Measurements from ENCODE around the gene ATP12A.

Gene ATP12A

GRCh38 chr13:24745861-24746617 is 65.8 kb downstream of the ATP12A start:
- Histone ChIP-seq H3K27ac (ENCODE audit: low read length) (no peak overlapping the region), H3K9ac (ENCODE audit: low read length in 2 of 2) (no peak overlapping the region), H3K4me1 (ENCODE audit: control insufficient read depth, insufficient read depth, low read length) (peaks cover 12% of the 10 kb centered on the region), H3K27me3 (ENCODE audit: control insufficient read depth in 1 of 2, insufficient read depth in 2 of 2, low read length in 2 of 2) (peaks cover 22% of the 10 kb centered on the region in 2 donors), H3K9me3 (ENCODE audit: control insufficient read depth in 2 of 2, low read length in 2 of 2) (no peaks in the 10 kb centered on the region), H3K36me3 (ENCODE audit: control insufficient read depth in 2 of 2, insufficient read depth in 2 of 2, low read length in 2 of 2) (no peaks in the 10 kb centered on the region), H3K4me3 (ENCODE audit: low read length in 2 of 2) (no peak overlapping the region)

- no peaks in the 10 kb centered on the region for H3K36me3 ChIP-seq (ENCODE audit: control insufficient read depth in 2 of 2, insufficient read depth in 2 of 2, low read length in 2 of 2)
- no peak overlapping the region for H3K27ac ChIP-seq (ENCODE audit: low read length)
- H3K9ac ChIP-seq (ENCODE audit: low read length in 2 of 2) = no peak overlapping the region
- H3K9me3 ChIP-seq (ENCODE audit: control insufficient read depth in 2 of 2, low read length in 2 of 2) = no peaks in the 10 kb centered on the region
- H3K27me3 ChIP-seq (ENCODE audit: control insufficient read depth in 1 of 2, insufficient read depth in 2 of 2, low read length in 2 of 2) = peaks cover 22% of the 10 kb centered on the region in 2 donors
- H3K4me1 ChIP-seq (ENCODE audit: control insufficient read depth, insufficient read depth, low read length) = peaks cover 12% of the 10 kb centered on the region
- peak overlapping the region; percentile 35 to 40 for H3K4me3 ChIP-seq (ENCODE audit: low read length in 2 of 2)
Observed at GRCh38 chr13:24746618-24747247, 66.5 kb downstream of the ATP12A start.

DNA sequence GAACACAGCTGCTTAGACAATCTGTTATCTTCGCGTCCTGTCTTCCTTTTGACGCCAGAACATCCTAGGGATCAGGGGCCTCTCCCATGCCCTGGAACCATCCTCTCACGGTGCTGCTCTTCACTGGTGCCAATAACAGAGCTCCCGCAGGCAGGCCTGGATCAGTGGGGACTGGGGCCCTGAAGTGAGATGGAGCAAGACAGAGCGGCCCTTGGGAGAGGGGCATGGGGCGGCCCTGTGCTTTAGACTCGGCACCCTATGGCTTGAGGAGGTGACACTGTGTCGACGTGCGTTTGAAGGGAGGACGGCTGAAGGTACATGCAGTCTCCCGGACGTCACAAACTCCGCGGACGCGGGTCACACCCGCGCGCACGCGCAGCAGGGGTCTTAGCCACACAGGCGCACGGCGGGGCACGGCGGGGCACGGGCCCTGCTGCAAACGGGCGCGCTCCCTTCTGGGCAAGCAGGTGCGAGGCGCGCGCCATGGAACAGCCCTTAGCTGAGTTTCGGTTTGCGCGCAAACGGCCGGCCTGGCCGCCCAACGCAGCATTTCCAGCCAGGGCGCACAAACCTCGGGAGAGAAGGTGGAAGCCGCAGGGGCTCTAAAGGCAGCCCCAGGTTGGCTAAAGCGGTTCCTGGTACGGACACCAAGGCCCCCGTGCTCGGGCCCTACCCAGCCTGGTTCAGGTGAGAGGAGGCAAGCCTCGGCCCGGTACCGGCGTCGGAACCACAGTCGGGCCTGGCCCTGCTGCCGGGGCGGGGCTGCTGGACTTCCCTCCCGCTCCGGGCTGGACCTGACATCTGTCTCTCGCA is 67.2 kb downstream of the ATP12A start:
- no peaks in the 10 kb centered on the region for H3K36me3 ChIP-seq (ENCODE audit: control insufficient read depth in 2 of 2, insufficient read depth in 2 of 2, low read length in 2 of 2)
- H3K27me3 ChIP-seq (ENCODE audit: control insufficient read depth in 1 of 2, insufficient read depth in 2 of 2, low read length in 2 of 2) = peaks cover 22 to 24% of the 10 kb centered on the region in 2 donors
- H3K27ac ChIP-seq (ENCODE audit: low read length) = no peak overlapping the region
- peaks cover 12% of the 10 kb centered on the region for H3K4me1 ChIP-seq (ENCODE audit: control insufficient read depth, insufficient read depth, low read length)
- no peaks in the 10 kb centered on the region for H3K9me3 ChIP-seq (ENCODE audit: control insufficient read depth in 2 of 2, low read length in 2 of 2)
- peak overlapping the region; percentile 35 to 40 for H3K4me3 ChIP-seq (ENCODE audit: low read length in 2 of 2)
- H3K9ac ChIP-seq (ENCODE audit: low read length in 2 of 2) = no peak overlapping the region

- Histone ChIP-seq H3K4me3 (ENCODE audit: low read length in 2 of 2) (no peak overlapping the region), H3K27me3 (ENCODE audit: control insufficient read depth in 1 of 2, insufficient read depth in 2 of 2, low read length in 2 of 2) (peaks cover 22% of the 10 kb centered on the region in 2 donors), H3K4me1 (ENCODE audit: control insufficient read depth, insufficient read depth, low read length) (peaks cover 12% of the 10 kb centered on the region), H3K9me3 (ENCODE audit: control insufficient read depth in 2 of 2, low read length in 2 of 2) (no peaks in the 10 kb centered on the region), H3K36me3 (ENCODE audit: control insufficient read depth in 2 of 2, insufficient read depth in 2 of 2, low read length in 2 of 2) (no peaks in the 10 kb centered on the region), H3K9ac (ENCODE audit: low read length in 2 of 2) (no peak overlapping the region), H3K27ac (ENCODE audit: low read length) (no peak overlapping the region)
Observed at GRCh38 chr13:24748061-24748400, 67.8 kb downstream of the ATP12A start.

DNA sequence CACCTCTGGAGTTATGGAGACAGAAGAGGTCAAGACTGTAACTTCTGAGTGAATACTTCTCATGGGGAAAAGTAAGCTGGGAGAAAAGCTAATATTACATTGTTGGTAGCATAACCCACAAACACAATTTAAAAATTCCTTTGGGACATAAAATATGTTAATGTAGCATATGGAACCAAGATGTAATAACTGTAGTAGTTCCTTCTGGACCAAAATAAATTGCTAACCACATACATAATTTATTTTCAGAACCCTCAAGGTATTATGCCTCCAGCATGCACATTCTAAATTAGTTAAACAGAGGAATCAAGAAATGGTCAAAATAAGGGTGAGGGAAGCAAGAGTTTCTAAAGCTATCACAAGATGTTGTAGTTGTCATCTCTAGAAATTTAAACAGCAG is 79.0 kb downstream of the ATP12A start:
- Histone ChIP-seq H3K36me3 (ENCODE audit: control insufficient read depth in 2 of 2, insufficient read depth in 2 of 2, low read length in 2 of 2) (no peaks in the 10 kb centered on the region), H3K27ac (ENCODE audit: low read length) (no peak overlapping the region), H3K27me3 (ENCODE audit: control insufficient read depth in 1 of 2, insufficient read depth in 2 of 2, low read length in 2 of 2) (no peaks in the 10 kb centered on the region), H3K4me1 (ENCODE audit: control insufficient read depth, insufficient read depth, low read length) (no peaks in the 10 kb centered on the region), H3K4me3 (ENCODE audit: low read length in 2 of 2) (no peak overlapping the region), H3K9me3 (ENCODE audit: control insufficient read depth in 2 of 2, low read length in 2 of 2) (no peaks in the 10 kb centered on the region), H3K9ac (ENCODE audit: low read length in 2 of 2) (no peak overlapping the region)

All from stomach smooth muscle (tissue), 2 donors.